ENCODE data around the gene LARGE2.

Gene LARGE2

GRCh38 chr11:45880772-45881570 lies 41.5 kb upstream of the LARGE2 start:
- Mint-ChIP-seq H3K4me1 (peaks cover 17% of the 10 kb centered on the region), H3K27me3 (ENCODE audit: low read depth) (peaks cover 15% of the 10 kb centered on the region), H3K36me3 (ENCODE audit: low read depth) (peaks cover 40% of the 10 kb centered on the region), H3K4me3 (no peak overlapping the region), H3K9me3 (no peaks in the 10 kb centered on the region), H3K27ac (peak overlapping the region in 1 of 3 experiments; percentile 13)
- TF ChIP-seq CTCF (IDR thresholded peaks at IDR 0.05; ENCODE audit: unreplicated experiment in 3 of 3) = no peak

- TF ChIP-seq CTCF (IDR thresholded peaks at IDR 0.05; ENCODE audit: unreplicated experiment in 3 of 3) = no peak
- Mint-ChIP-seq H3K36me3 (ENCODE audit: low read depth) (peaks cover 36% of the 10 kb centered on the region), H3K9me3 (no peaks in the 10 kb centered on the region), H3K27me3 (ENCODE audit: low read depth) (peaks cover 20% of the 10 kb centered on the region), H3K4me3 (peak overlapping the region in 2 of 3 experiments; percentile 15 to 34), H3K4me1 (peaks cover 17% of the 10 kb centered on the region), H3K27ac (no peak overlapping the region)
Measured at GRCh38 chr11:45881708-45882368, 40.6 kb upstream of the LARGE2 start.

- H3K36me3 Mint-ChIP-seq (ENCODE audit: low read depth) = peaks cover 18% of the 10 kb centered on the region
- H3K27me3 Mint-ChIP-seq (ENCODE audit: low read depth) = peaks cover 31% of the 10 kb centered on the region
- peaks cover 17% of the 10 kb centered on the region for H3K4me1 Mint-ChIP-seq
- H3K4me3 Mint-ChIP-seq = peak overlapping the region; percentile 74 to 77 (median 76)
- no peaks in the 10 kb centered on the region for H3K9me3 Mint-ChIP-seq
- no peak for TF ChIP-seq CTCF (IDR thresholded peaks at IDR 0.05; ENCODE audit: unreplicated experiment in 3 of 3)
- H3K27ac Mint-ChIP-seq = no peak overlapping the region
Measured at GRCh38 chr11:45884596-45885185, 37.8 kb upstream of the LARGE2 start.

- no peak for TF ChIP-seq CTCF (IDR thresholded peaks at IDR 0.05; ENCODE audit: unreplicated experiment in 3 of 3)
- peaks cover 11% of the 10 kb centered on the region for H3K36me3 Mint-ChIP-seq (ENCODE audit: low read depth)
- peak within 1 kb of the TSS; percentile 74 to 77 (median 76) for H3K4me3 Mint-ChIP-seq
- H3K27ac Mint-ChIP-seq = no peak within 1 kb of the TSS
- peaks cover 11% of the 10 kb centered on the region for H3K4me1 Mint-ChIP-seq
- H3K27me3 Mint-ChIP-seq (ENCODE audit: low read depth) = peaks cover 33% of the 10 kb centered on the region
- H3K9me3 Mint-ChIP-seq = no peaks in the 10 kb centered on the region
Measured at GRCh38 chr11:45885274-45885920, 37.1 kb upstream of the LARGE2 start, which contains the start of gene MAPK8IP1. Gene MAPK8IP1, plus strand, starts transcription at chr11:45885651. Its CDS starts 170 bp downstream, at chr11:45885821.

- TF ChIP-seq CTCF (IDR thresholded peaks at IDR 0.05; ENCODE audit: unreplicated experiment in 3 of 3) = no peak
- Mint-ChIP-seq H3K4me1 (peaks cover 4% of the 10 kb centered on the region), H3K36me3 (ENCODE audit: low read depth) (peaks cover 5% of the 10 kb centered on the region), H3K4me3 (peak overlapping the region; percentile 46 to 63 (median 61)), H3K27me3 (ENCODE audit: low read depth) (peaks cover 38% of the 10 kb centered on the region), H3K9me3 (no peaks in the 10 kb centered on the region), H3K27ac (no peak overlapping the region)
Measured at GRCh38 chr11:45885921-45886721, 36.3 kb upstream of the LARGE2 start.
